Heart right ventricle (tissue), 16 donors: ENCODE data around the gene MTERF4. TPM values are rescaled to one million over a fixed set of nuclear protein-coding genes. Genes with fewer than 3 reads are reported as not detected.

Source experiments
- ATAC-seq, 8 donors: fragments of 200-7000 bp; cut with Tn5 transposase; one replicate each; pipeline ENCODE4 v1.9.1; 2020; ENCODE audit warnings: mild to moderate bottlenecking in 8 of 8, moderate library complexity in 8 of 8, moderate number of reproducible peaks in 1 of 8
- DNase-seq, 2 donors: peaks; one replicate each; pipeline ENCODE4 v3.0.0-alpha.2; 2020
- H3K27ac ChIP-seq, 10 donors: fragments of 200-600 bp; sonication (generic) in 2 of 10; one replicate each; pipeline versions ENCODE4 v1.5.0 to v1.8.0; 2020 to 2022; ENCODE audit warnings: mild to moderate bottlenecking in 3 of 10
- H3K27me3 ChIP-seq, 7 donors: fragments of 200-600 bp; one replicate each; pipeline ENCODE4 v1.8.0; 2021 to 2022; ENCODE audit warnings: mild to moderate bottlenecking in 2 of 7
- H3K36me3 ChIP-seq, 9 donors: fragments of 200-600 bp; sonication (generic) in 1 of 9; one replicate each; pipeline versions ENCODE4 v1.5.0 to v1.8.0; 2020 to 2022; ENCODE audit warnings: mild to moderate bottlenecking in 2 of 9
- H3K4me1 ChIP-seq, 9 donors: fragments of 200-600 bp; sonication (generic) in 1 of 9; one replicate each; pipeline versions ENCODE4 v1.5.0 to v1.8.0; 2020 to 2022; ENCODE audit warnings: mild to moderate bottlenecking in 4 of 9
- H3K4me3 ChIP-seq, 10 donors: fragments of 200-600 bp; sonication (generic) in 2 of 10; one replicate each; pipeline versions ENCODE4 v1.5.0 to v1.8.0; 2020 to 2022; ENCODE audit warnings: mild to moderate bottlenecking in 7 of 10, moderate library complexity in 2 of 10
- H3K9me3 ChIP-seq, 11 donors: fragments of 200-600 bp in 10 of 11; sonication (generic) in 2 of 11; one replicate each; pipeline versions ENCODE4 v1.5.0 to v1.8.0; 2013 to 2022; ENCODE audit warnings: mild to moderate bottlenecking in 2 of 11, control low read depth in 1 of 11, moderate library complexity in 1 of 11
- WGBS, 2 donors: extraction: QIAGEN DNeasy Blood & Tissue Kit; methylation state at CpG; one replicate each; pipeline ENCODE4 v1.1.7; 2013; ENCODE audit warnings: inconsistent platforms in 1 of 2; 5-methylcytosine and 5-hydroxymethylcytosine counted together
- intact Hi-C, 10 donors: fragments of 100-400 bp; cut with DNase I; formaldehyde crosslinking; loops; one replicate each; pipeline versions ENCODE4 v1.11.1 to v1.14.2; 2022
- polyA plus RNA-seq, 2 donors: library from polyadenylated mRNA; stranded (reverse); fragments of 200-250 nt; gene quantifications; one replicate each; pipeline ENCODE4 v1.2.3, GENCODE V29; 2013
- total RNA-seq, 10 donors: library from RNA; stranded (reverse); fragmentation: NEBNext Ultra II Directional in 3 of 10; extraction: Animal tissue kit (Norgen Biotek cat#: 25700) in 3 of 10; gene quantifications; one replicate each; pipeline versions ENCODE4 v1.2.1 to v1.2.4, GENCODE V29; 2021 to 2023
- TF ChIP-seq, protein P1 (sequence below), 9 donors: fragments of 200-600 bp; sonication (generic) in 2 of 9; IDR thresholded peaks; one replicate each; pipeline versions ENCODE4 v1.5.0 to v1.8.0; 2021 to 2022; ENCODE audit warnings: antibody characterized with exemption in 9 of 9, mild to moderate bottlenecking in 5 of 9, moderate library complexity in 1 of 9
- donor health status: Arrhythmogenic right ventricular cardiomyopathy.
- donor health status: ischemic (EF 13 %, LVEDD 7.1; RV severe dilation, severe dysfunction).
- donor health status: healthy with polysubstance abuse.
- donor health status: DM: no; HTN: yes; CAD: no.
- donor health status: DM: no; HTN: no; CAD: no.
- donor health status: ischemic (EF 25% LVEDD 6.9; RV normal size, moderate dysfunction).
- donor health status: ischemic (EF 25% LVEDD 5.7; RV mildly dilated, moderate dysfunction).
- donor health status: healthy.
- donor health status: DM: yes; HTN: yes; CAD: no.
- donor health status: Ischemic cardiomyopathy.
- donor health status: ischemic (EF 35%, LVEDD 5.7; RV mildly dilated, moderate dysfunction).
- donor health status: nonischemic (EF 11% LVEDD 7.7; RV severe dilation, severe dysfunction).
- donor health status: DM: yes; HTN: yes; CAD: no.
- donor health status: PGD.
- donor health status: ischemic (EF 29% LVEDD 5.4; RV normal size, mild dysfunction).
- donor health status: nonischemic (EF 23%, LVEDD 6.1; RV moderate dilation, normal function).

MTERF4 gene
- total and polyA plus RNA-seq, 12 donors, result 18.5 to 27.1 (median 23.1) TPM

DNA sequence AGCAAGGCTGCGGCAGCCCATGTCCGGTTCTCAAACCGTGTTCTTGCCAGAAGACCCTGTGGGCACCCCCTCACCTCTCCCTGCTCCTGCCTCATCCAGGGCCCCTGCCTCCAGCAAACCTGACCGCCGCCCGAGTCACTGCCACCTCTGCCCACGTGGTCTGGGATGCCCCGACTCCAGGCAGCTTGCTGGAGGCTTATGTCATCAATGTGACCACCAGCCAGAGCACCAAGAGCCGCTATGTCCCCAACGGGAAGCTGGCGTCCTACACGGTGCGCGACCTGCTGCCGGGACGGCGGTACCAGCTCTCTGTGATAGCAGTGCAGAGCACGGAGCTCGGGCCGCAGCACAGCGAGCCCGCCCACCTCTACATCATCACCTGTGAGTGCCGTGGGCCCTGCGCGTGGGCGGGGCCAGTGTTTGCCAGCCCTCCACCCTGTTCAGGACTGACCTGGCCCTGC is 32.2 kb downstream of the MTERF4 start:
- TF ChIP-seq, protein P1, sequence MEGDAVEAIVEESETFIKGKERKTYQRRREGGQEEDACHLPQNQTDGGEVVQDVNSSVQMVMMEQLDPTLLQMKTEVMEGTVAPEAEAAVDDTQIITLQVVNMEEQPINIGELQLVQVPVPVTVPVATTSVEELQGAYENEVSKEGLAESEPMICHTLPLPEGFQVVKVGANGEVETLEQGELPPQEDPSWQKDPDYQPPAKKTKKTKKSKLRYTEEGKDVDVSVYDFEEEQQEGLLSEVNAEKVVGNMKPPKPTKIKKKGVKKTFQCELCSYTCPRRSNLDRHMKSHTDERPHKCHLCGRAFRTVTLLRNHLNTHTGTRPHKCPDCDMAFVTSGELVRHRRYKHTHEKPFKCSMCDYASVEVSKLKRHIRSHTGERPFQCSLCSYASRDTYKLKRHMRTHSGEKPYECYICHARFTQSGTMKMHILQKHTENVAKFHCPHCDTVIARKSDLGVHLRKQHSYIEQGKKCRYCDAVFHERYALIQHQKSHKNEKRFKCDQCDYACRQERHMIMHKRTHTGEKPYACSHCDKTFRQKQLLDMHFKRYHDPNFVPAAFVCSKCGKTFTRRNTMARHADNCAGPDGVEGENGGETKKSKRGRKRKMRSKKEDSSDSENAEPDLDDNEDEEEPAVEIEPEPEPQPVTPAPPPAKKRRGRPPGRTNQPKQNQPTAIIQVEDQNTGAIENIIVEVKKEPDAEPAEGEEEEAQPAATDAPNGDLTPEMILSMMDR (IDR thresholded peaks at IDR 0.05), result no peak
- intact Hi-C loops, result loop anchor here in 3 of 10 donors (10.0 kb wide), 1 partner anchor 215 kb away; no protein-coding TSS in a partner anchor
- no peak overlapping the region for H3K4me3 ChIP-seq
- ATAC-seq (no peak), DNase-seq (no peak)
- H3K9me3 ChIP-seq, result no peaks in the 10 kb centered on the region
- H3K27ac ChIP-seq, result no peak overlapping the region
- H3K4me1 ChIP-seq, result no peaks in the 10 kb centered on the region
- H3K27me3 ChIP-seq, result no peaks in the 10 kb centered on the region
- 66 to 79% methylated on average over 26 of the region's 26 CpGs for WGBS, 2 donors
- peaks cover 0 to 88% (median 4%) of the 10 kb centered on the region in 9 donors for H3K36me3 ChIP-seq

GRCh38 chr2:241068942-241069810 is 32.9 kb downstream of the MTERF4 start:
- DNase-seq, result no peak
- H3K9me3 ChIP-seq, result no peaks in the 10 kb centered on the region
- 92 to 94% methylated on average over 28 of the region's 28 CpGs for WGBS, 2 donors
- peaks cover 0 to 81% (median 3%) of the 10 kb centered on the region in 9 donors for H3K36me3 ChIP-seq
- H3K27me3 ChIP-seq, result no peaks in the 10 kb centered on the region
- intact Hi-C loops, result no loop called here
- H3K4me3 ChIP-seq, result no peak overlapping the region
- no peaks in the 10 kb centered on the region for H3K4me1 ChIP-seq
- ATAC-seq, result no peak
- TF ChIP-seq, protein P1 (IDR thresholded peaks at IDR 0.05), result no peak
- no peak overlapping the region for H3K27ac ChIP-seq

DNA sequence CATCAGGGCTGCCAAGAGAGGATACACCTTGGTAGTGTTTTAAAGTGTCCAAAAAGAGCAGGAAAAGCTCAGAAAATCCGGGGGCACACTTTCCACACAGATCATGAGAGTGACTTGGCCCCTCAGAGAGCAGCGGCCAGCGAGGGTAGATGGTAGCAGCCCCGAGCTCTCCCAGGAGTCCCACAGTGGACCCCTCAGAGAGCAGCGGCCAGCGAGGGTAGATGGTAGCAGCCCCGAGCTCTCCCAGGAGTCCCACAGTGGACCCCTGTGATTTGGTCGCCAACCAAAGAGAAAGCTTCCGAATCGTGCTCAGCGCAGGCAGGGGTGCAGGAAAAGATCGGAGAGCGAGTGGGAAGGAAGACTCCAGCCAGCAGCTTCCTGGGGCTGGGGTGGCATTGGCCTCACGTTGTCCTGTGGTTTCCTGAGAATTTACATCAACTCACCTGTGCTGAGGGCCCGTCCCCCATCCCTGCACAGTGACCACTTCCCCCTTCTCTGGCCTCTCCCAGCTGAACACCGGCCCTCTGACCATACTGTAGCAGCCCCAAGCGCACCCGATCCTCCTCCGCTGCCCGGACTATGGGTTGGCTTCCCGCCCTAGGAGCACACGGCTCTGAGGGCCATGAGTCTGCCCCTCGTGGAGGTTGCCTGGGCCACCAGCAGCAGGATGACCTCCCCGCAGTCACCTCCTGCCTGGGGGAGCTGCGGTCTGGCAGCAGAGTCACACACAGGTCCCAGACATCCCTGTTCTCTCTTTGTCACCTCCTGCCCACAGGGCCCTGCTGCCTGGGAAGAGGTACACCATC is 33.7 kb downstream of the MTERF4 start:
- no peak overlapping the region for H3K27ac ChIP-seq
- DNase-seq (no peak), ATAC-seq (no peak)
- H3K36me3 ChIP-seq, result peaks cover 0 to 73% (median 3%) of the 10 kb centered on the region in 9 donors
- TF ChIP-seq, protein P1 (IDR thresholded peaks at IDR 0.05), result no peak
- intact Hi-C loops, result no loop called here
- no peak overlapping the region for H3K4me3 ChIP-seq
- 83 to 91% methylated on average over 25 of the region's 25 CpGs for WGBS, 2 donors
- no peaks in the 10 kb centered on the region for H3K9me3 ChIP-seq
- peaks cover 0 to 4% (median 0%) of the 10 kb centered on the region in 9 donors for H3K4me1 ChIP-seq
- peaks cover 0 to 5% (median 0%) of the 10 kb centered on the region in 7 donors for H3K27me3 ChIP-seq

GRCh38 chr2:241067501-241068135 is 34.5 kb downstream of the MTERF4 start:
- H3K4me1 ChIP-seq, result peaks cover 0 to 4% (median 0%) of the 10 kb centered on the region in 9 donors
- ATAC-seq (no peak), DNase-seq (no peak)
- H3K9me3 ChIP-seq, result no peaks in the 10 kb centered on the region
- WGBS, 2 donors, result 91 to 93% methylated on average over 21 of the region's 21 CpGs
- H3K4me3 ChIP-seq, result no peak overlapping the region
- peaks cover 0 to 67% (median 0%) of the 10 kb centered on the region in 9 donors for H3K36me3 ChIP-seq
- no peak overlapping the region for H3K27ac ChIP-seq
- peaks cover 0 to 9% (median 0%) of the 10 kb centered on the region in 7 donors for H3K27me3 ChIP-seq
- TF ChIP-seq, protein P1 (IDR thresholded peaks at IDR 0.05), result no peak
- intact Hi-C loops, result no loop called here
